K562 (cell line): ENCODE results near the gene MYCBPAP. TPM values are rescaled to one million over a fixed set of nuclear protein-coding genes. Genes with fewer than 3 reads are reported as not detected.

ENCODE experiments used
- CREM ChIP-seq: IDR thresholded peaks from 2 replicates; pipeline ENCODE4 v1.6.1; 2014; ENCODE audit warnings: antibody characterized with exemption, low read depth
- E2F6 ChIP-seq, 2 experiments: IDR thresholded peaks; 2 replicates each; pipeline ENCODE4 v1.6.1; 2011; ENCODE audit warnings: borderline replicate concordance in 1 of 2, control low read depth in 1 of 2, low read depth in 1 of 2, low read length in 1 of 2, mild to moderate bottlenecking in 1 of 2, mixed read lengths in 1 of 2, moderate library complexity in 1 of 2; ENCODE audit not compliant: insufficient read depth in 1 of 2, insufficient read length in 1 of 2, poor library complexity in 1 of 2, severe bottlenecking in 1 of 2; ENCODE audit errors: extremely low read depth in 1 of 2
- HNRNPK ChIP-seq: fragments of 200-400 bp; formaldehyde crosslinking; IDR thresholded peaks from one replicate; pipeline ENCODE4 v1.6.1; 2018; ENCODE audit warnings: mild to moderate bottlenecking, low read depth, low read length; ENCODE audit not compliant: poor library complexity, severe bottlenecking
- JUN ChIP-seq, 2 experiments: sonication (generic) in 1 of 2; formaldehyde crosslinking in 1 of 2; IDR thresholded peaks; 2 replicates each; pipeline versions ENCODE4 v1.6.1 to v1.8.0; 2012 to 2022; ENCODE audit warnings: borderline replicate concordance in 2 of 2, mild to moderate bottlenecking in 2 of 2, improper control_type of control experiment in 1 of 2, low read depth in 1 of 2, low read length in 1 of 2, missing genetic modification reagents in 1 of 2
- JUND ChIP-seq, 2 experiments: IDR thresholded peaks; 2 replicates in 1 of 2; 3 replicates in 1 of 2; pipeline ENCODE4 v1.6.1; 2011; ENCODE audit warnings: borderline replicate concordance in 2 of 2, low read depth in 2 of 2, low read length in 2 of 2, improper control_type of control experiment in 1 of 2, missing biosample characterization in 1 of 2, missing genetic modification characterization in 1 of 2, missing genetic modification reagents in 1 of 2
- MYC ChIP-seq, 2 experiments: fragments of 250-450 bp in 1 of 2; sonication (Bioruptor Pico) in 1 of 2; IDR thresholded peaks; 2 replicates each; pipeline versions ENCODE4 v1.5.1 to v1.6.1; 2012 to 2021; ENCODE audit warnings: low read depth in 2 of 2, borderline replicate concordance in 1 of 2, improper control_type of control experiment in 1 of 2, low read length in 1 of 2, mild to moderate bottlenecking in 1 of 2, moderate library complexity in 1 of 2
- NFATC3 ChIP-seq: fragments of 450-650 bp; IDR thresholded peaks from 2 replicates; pipeline ENCODE4 v1.6.1; 2017; ENCODE audit warnings: mild to moderate bottlenecking
- NR2F6 ChIP-seq: fragments of 450-650 bp; formaldehyde crosslinking; IDR thresholded peaks from 2 replicates; pipeline ENCODE4 v1.4.0; 2020; ENCODE audit warnings: mild to moderate bottlenecking
- POLR2AphosphoS5 ChIP-seq: IDR thresholded peaks from 2 replicates; pipeline ENCODE4 v1.6.1; 2011; ENCODE audit warnings: mild to moderate bottlenecking, low read depth, low read length, moderate library complexity; ENCODE audit not compliant: control insufficient read depth, insufficient read depth
- RB1 ChIP-seq: fragments of 450-650 bp; IDR thresholded peaks from 2 replicates; pipeline ENCODE4 v1.6.1; 2017; ENCODE audit warnings: low read depth, mild to moderate bottlenecking
- TAF1 ChIP-seq: IDR thresholded peaks from 2 replicates; pipeline ENCODE4 v1.6.1; 2011; ENCODE audit warnings: mild to moderate bottlenecking, low read length, moderate library complexity; ENCODE audit not compliant: insufficient read depth, control insufficient read depth, severe bottlenecking; ENCODE audit errors: extremely low read depth
- polyA plus RNA-seq, 8 experiments: library from polyadenylated mRNA; depleted of rRNA in 4 of 8; stranded (reverse) in 5 of 8; unstranded in 3 of 8; fragments of >200 nt; fragmentation: Nextera tagmentation in 2 of 8; fragmentation: Illumina TruSeq in 1 of 8; extraction: Ambion mirVana in 2 of 8; extraction: Trizol in 1 of 8; gene quantifications; 2 replicates each; pipeline versions ENCODE4 v1.2.1 to v1.2.3, GENCODE V29; 2011 to 2014; ENCODE audit warnings: inconsistent platforms in 1 of 8, missing spikeins in 1 of 8
- total RNA-seq, 7 experiments: library from RNA; depleted of rRNA in 6 of 7; stranded (reverse); fragments of >200 nt in 6 of 7; fragmentation: Illumina TruSeq in 2 of 7; extraction: Trizol in 2 of 7; gene quantifications; 2 replicates each; pipeline versions ENCODE4 v1.2.1 to v1.2.3, GENCODE V29; 2011 to 2021; ENCODE audit warnings: low replicate concordance in 1 of 7
- TF ChIP-seq, protein P1 (sequence below): fragments of 450-650 bp; IDR thresholded peaks from 2 replicates; pipeline ENCODE4 v1.6.1; 2016; ENCODE audit warnings: mild to moderate bottlenecking, moderate library complexity

MYCBPAP gene
- total and polyA plus RNA-seq, 9 of the 15 experiments (the other 6 are each of a cell fraction or from before 2014, with no cell fraction given), result not detected

GRCh38 chr17:50479522-50480141 is 28.6 kb upstream of the MYCBPAP start (continued):
- TF ChIP-seq, protein P1, sequence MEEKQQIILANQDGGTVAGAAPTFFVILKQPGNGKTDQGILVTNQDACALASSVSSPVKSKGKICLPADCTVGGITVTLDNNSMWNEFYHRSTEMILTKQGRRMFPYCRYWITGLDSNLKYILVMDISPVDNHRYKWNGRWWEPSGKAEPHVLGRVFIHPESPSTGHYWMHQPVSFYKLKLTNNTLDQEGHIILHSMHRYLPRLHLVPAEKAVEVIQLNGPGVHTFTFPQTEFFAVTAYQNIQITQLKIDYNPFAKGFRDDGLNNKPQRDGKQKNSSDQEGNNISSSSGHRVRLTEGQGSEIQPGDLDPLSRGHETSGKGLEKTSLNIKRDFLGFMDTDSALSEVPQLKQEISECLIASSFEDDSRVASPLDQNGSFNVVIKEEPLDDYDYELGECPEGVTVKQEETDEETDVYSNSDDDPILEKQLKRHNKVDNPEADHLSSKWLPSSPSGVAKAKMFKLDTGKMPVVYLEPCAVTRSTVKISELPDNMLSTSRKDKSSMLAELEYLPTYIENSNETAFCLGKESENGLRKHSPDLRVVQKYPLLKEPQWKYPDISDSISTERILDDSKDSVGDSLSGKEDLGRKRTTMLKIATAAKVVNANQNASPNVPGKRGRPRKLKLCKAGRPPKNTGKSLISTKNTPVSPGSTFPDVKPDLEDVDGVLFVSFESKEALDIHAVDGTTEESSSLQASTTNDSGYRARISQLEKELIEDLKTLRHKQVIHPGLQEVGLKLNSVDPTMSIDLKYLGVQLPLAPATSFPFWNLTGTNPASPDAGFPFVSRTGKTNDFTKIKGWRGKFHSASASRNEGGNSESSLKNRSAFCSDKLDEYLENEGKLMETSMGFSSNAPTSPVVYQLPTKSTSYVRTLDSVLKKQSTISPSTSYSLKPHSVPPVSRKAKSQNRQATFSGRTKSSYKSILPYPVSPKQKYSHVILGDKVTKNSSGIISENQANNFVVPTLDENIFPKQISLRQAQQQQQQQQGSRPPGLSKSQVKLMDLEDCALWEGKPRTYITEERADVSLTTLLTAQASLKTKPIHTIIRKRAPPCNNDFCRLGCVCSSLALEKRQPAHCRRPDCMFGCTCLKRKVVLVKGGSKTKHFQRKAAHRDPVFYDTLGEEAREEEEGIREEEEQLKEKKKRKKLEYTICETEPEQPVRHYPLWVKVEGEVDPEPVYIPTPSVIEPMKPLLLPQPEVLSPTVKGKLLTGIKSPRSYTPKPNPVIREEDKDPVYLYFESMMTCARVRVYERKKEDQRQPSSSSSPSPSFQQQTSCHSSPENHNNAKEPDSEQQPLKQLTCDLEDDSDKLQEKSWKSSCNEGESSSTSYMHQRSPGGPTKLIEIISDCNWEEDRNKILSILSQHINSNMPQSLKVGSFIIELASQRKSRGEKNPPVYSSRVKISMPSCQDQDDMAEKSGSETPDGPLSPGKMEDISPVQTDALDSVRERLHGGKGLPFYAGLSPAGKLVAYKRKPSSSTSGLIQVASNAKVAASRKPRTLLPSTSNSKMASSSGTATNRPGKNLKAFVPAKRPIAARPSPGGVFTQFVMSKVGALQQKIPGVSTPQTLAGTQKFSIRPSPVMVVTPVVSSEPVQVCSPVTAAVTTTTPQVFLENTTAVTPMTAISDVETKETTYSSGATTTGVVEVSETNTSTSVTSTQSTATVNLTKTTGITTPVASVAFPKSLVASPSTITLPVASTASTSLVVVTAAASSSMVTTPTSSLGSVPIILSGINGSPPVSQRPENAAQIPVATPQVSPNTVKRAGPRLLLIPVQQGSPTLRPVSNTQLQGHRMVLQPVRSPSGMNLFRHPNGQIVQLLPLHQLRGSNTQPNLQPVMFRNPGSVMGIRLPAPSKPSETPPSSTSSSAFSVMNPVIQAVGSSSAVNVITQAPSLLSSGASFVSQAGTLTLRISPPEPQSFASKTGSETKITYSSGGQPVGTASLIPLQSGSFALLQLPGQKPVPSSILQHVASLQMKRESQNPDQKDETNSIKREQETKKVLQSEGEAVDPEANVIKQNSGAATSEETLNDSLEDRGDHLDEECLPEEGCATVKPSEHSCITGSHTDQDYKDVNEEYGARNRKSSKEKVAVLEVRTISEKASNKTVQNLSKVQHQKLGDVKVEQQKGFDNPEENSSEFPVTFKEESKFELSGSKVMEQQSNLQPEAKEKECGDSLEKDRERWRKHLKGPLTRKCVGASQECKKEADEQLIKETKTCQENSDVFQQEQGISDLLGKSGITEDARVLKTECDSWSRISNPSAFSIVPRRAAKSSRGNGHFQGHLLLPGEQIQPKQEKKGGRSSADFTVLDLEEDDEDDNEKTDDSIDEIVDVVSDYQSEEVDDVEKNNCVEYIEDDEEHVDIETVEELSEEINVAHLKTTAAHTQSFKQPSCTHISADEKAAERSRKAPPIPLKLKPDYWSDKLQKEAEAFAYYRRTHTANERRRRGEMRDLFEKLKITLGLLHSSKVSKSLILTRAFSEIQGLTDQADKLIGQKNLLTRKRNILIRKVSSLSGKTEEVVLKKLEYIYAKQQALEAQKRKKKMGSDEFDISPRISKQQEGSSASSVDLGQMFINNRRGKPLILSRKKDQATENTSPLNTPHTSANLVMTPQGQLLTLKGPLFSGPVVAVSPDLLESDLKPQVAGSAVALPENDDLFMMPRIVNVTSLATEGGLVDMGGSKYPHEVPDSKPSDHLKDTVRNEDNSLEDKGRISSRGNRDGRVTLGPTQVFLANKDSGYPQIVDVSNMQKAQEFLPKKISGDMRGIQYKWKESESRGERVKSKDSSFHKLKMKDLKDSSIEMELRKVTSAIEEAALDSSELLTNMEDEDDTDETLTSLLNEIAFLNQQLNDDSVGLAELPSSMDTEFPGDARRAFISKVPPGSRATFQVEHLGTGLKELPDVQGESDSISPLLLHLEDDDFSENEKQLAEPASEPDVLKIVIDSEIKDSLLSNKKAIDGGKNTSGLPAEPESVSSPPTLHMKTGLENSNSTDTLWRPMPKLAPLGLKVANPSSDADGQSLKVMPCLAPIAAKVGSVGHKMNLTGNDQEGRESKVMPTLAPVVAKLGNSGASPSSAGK, result peak; percentile 78
- peak; percentile 40; the same call in 1 of the 2 replicates for TF ChIP-seq RB1
- TF ChIP-seq NR2F6 (CRISPR knock-in tag), result no peak
- peak; percentile 90 for TF ChIP-seq MYC (IDR thresholded peaks at IDR 0.05; ENCODE audit: low read depth, low read length)
- no peak for TF ChIP-seq MYC (CRISPR knock-in tag; IDR thresholded peaks at IDR 0.05; ENCODE audit: borderline replicate concordance, low read depth)
- 0 out of 2 replicates have a peak, but pooled peaks have one; percentile 24 for TF ChIP-seq JUN (IDR thresholded peaks at IDR 0.05; ENCODE audit: borderline replicate concordance, low read depth, low read length)
- no peak for TF ChIP-seq JUN (CRISPR knock-in tag; IDR thresholded peaks at IDR 0.05; ENCODE audit: borderline replicate concordance)
- TF ChIP-seq POLR2AphosphoS5, result 0 out of 2 replicates have a peak, but pooled peaks have one; percentile 19
- peak; percentile 66 to 89 for TF ChIP-seq E2F6 (IDR thresholded peaks at IDR 0.05; ENCODE audit: borderline replicate concordance in 1 of 2, extremely low read depth in 1 of 2, insufficient read depth in 1 of 2, insufficient read length in 1 of 2, low read depth in 1 of 2, low read length in 1 of 2, poor library complexity in 1 of 2, severe bottlenecking in 1 of 2)
- no peak for TF ChIP-seq NFATC3
- peak; percentile 48 for TF ChIP-seq JUND (IDR thresholded peaks at IDR 0.05; ENCODE audit: borderline replicate concordance, low read depth, low read length)
- TF ChIP-seq JUND (tag; IDR thresholded peaks at IDR 0.05; ENCODE audit: borderline replicate concordance, low read depth, low read length), result no peak; the same call in 2 of the 3 replicates
- peak; percentile 80 for TF ChIP-seq CREM
- peak; percentile 30 for TF ChIP-seq TAF1
- TF ChIP-seq HNRNPK, result no peak
